22Rv1 (cell line): ENCODE data around the gene TMEM87A.

Experiments
- H3K27ac ChIP-seq: fragments of 450-650 bp; 2 replicates; pipeline ENCODE4 v1.5.1; 2017
- ZFX ChIP-seq: fragments of 450-650 bp; IDR thresholded peaks from 2 replicates; pipeline ENCODE4 v1.6.1; 2017; ENCODE audit warnings: antibody characterized with exemption, borderline replicate concordance
- TF ChIP-seq, protein P1 (sequence below): fragments of 450-650 bp; IDR thresholded peaks from 2 replicates; pipeline ENCODE4 v1.5.1; 2017; ENCODE audit warnings: mild to moderate bottlenecking

TMEM87A gene

DNA sequence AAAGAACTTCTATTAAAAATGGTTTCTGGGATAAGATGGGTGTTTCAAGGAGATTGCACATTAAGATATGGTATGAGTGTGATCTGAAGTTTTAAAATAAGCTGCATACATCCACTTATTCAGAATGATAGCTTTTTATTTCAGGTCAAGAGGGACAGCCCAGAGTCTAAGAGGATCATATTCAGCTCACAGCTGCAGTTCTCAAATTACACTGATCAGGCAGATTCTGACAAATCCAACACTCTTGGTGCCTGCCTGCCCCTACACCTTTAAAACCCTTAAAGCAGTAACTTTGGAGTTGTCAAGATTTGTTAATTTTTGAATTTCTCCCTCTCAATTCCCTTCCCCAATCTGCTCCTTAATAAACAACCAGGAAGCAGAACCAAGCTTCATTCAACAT, 9.1 kb upstream of the TMEM87A start:
- no peak overlapping the region for H3K27ac ChIP-seq

DNA sequence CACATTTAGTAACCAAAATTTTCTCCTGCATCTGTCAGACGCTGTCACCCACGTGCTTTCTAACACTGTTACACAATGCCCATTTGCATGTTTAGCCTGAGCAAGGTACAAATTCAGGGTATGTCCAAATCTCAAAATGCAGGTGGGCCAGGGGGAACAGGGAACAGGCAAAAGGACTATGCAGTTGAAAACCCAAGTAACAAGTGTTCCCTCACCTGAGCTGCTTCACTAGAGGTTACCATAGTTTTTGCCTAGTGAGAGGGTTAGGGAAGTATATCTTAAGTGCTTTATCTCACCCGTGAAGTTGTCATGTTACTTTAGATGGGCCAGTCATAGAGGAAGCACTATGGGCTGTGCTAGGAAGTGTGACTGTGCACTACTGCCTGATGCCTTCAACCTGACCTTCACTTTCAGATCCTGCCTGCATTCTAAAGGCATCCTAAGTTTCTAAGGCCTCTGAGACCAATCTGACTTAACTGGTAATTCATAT, 6.0 kb upstream of the TMEM87A start:
- TF ChIP-seq ZFX, result no peak
- TF ChIP-seq, protein P1, sequence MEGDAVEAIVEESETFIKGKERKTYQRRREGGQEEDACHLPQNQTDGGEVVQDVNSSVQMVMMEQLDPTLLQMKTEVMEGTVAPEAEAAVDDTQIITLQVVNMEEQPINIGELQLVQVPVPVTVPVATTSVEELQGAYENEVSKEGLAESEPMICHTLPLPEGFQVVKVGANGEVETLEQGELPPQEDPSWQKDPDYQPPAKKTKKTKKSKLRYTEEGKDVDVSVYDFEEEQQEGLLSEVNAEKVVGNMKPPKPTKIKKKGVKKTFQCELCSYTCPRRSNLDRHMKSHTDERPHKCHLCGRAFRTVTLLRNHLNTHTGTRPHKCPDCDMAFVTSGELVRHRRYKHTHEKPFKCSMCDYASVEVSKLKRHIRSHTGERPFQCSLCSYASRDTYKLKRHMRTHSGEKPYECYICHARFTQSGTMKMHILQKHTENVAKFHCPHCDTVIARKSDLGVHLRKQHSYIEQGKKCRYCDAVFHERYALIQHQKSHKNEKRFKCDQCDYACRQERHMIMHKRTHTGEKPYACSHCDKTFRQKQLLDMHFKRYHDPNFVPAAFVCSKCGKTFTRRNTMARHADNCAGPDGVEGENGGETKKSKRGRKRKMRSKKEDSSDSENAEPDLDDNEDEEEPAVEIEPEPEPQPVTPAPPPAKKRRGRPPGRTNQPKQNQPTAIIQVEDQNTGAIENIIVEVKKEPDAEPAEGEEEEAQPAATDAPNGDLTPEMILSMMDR, result no peak
- no peak overlapping the region for H3K27ac ChIP-seq

More for the DNA sequence above, 9.1 kb upstream of the TMEM87A start:
- TF ChIP-seq ZFX, result no peak
- TF ChIP-seq, protein P1, result no peak

DNA sequence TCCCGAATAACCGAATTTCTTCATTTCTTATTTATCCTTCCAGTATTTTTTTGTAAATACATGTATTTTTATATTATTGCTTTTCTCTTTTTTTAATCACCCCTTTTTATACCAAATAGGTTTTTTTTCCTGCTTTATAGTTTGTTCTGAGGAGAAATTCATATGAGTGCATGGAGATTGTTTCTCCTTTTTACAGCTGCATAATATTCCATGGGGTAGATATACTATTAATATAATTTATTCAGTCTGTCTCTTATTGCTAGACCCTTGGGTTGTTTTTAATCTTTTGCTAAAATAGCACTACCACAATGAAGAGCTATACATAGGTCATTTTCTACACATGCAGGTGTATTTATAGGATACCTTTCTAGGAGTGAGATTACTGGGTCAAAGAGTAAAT, 3.5 kb upstream of the TMEM87A start:
- no peak overlapping the region for H3K27ac ChIP-seq
- TF ChIP-seq ZFX, result no peak
- TF ChIP-seq, protein P1, result no peak

DNA sequence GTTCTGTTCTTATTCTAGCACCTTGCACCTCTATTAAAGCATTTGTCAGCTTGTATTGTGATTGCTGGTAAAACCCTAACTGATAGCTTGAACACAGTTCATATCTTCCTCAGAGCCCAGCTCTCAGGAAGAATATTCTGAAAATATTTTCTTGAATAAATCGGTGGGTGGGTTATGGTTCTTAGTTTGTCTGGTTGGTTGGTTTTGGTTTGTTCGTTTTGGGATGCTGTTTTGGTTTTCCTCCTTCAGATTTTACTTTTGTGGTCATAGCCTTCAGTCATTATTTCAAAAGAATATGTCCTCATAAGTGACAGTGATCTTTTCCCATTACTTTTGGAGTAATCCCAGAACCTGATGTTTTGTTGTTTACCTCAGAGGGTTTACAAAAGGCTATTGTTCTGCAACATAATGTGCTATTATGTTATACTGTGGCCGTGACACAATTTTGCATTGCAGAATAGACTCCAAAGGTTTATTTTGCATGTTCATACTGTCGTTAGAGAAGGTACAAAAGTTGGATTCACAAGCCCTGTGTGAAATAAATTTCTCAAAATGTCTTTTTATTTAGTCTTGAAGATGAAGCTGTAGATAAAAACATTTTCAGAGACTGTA, 2.7 kb upstream of the TMEM87A start:
- TF ChIP-seq ZFX, result no peak
- TF ChIP-seq, protein P1, result no peak
- H3K27ac ChIP-seq, result peak overlapping the region; percentile 97

DNA sequence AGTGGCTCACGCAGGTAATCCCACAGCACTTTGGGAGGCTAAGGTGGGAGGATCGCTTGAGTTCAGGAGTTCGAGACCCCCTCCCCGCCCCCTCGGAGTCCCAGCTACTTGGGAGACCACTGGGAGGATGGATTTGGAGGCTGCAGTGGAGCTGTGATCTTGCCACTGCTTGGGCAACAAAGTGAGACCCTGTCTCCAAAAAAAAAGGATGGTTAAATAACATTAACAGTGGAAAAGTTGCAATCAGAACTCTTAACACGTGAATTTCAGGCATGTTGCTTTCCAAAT, 1.4 kb upstream of the TMEM87A start:
- TF ChIP-seq, protein P1, result no peak
- H3K27ac ChIP-seq, result peak overlapping the region; percentile 97

DNA sequence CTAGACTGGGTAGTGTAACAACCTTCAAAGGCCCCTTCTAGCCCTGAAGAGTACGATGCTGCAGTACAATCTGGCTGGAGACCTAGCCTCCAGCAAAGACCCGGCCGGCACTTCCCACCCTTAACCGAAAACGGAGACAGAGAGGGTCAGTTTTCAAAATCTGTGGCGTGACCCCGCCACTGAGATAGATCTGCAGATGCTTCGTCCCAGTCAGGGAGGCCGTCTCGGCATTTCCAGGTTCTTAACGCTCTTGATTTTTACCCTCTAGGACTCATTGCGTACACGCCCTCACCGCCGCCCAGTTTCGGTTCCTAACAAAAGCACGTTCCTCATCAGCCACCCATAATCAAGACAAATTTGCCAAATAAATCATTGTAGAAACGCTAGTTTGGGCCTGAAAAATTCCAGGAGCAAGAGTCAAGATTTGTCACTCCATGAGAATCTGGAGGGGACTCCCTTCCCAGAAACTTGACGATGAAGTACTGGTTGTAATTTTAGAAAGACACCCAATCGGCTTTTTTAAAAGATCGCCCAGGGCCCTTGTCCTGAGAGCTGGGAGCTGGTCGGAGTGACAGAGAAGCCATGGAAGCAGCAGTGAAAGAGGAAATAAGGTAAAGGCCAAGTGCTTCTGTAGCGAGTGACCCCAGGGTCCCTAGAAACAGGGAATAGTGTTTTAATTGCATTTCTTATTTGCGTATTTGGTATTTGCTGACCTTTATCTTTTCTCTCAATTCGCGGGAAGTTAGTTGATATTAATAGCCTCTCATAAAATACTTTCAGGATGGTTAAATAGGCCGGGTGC, 868 bp upstream of the TMEM87A start:
- peak overlapping the region; percentile 97 for H3K27ac ChIP-seq
- TF ChIP-seq, protein P1, result no peak
- no peak for TF ChIP-seq ZFX

DNA sequence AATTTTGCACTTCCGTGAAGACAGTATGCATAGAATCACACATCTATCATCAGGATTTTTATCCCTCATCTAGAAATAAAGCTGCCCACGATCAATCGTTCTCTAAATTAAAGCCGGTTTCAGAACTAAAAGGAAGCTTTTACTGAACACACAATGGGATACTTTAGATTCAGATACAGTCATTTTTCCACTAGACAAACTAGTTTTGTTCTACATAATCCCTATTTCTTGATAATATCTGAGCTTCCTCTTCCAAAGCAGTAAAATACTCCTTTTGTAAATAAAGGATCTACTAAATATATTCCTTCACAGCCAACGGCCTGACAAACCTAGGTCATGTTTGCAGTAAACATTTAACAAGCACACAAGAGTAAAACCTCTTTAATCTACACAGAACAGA, 2.2 kb downstream of the TMEM87A start:
- TF ChIP-seq ZFX, result no peak
- TF ChIP-seq, protein P1, result no peak
- peak overlapping the region; percentile 97 for H3K27ac ChIP-seq
